GM04504 (cell line): ENCODE results near the gene PLEKHN1.
"Not testable (repeated sequence)": the region's sequence is repeated elsewhere in the genome, so short reads cannot be mapped to it uniquely, and the experiment has no call there.

Experiments
- DNase-seq: peaks from one replicate; pipeline ENCODE4 v3.0.0-alpha.2; 2012; ENCODE audit warnings: low read depth

The PLEKHN1 gene

DNA sequence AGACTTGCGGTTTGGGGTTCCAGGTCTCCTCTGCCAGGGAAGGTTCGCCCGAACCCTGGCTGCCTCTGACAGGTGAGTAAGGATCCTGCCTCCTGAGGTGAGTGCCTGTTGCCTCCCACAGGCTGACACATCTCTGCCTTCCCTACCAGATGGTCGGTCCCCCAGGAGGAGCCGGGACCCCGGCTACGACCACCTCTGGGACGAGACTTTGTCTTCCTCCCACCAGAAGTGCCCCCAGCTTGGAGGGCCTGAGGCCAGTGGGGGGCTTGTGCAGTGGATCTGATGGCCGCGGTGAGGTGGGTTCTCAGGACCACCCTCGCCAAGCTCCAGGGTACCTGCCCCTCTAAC lies 8.0 kb downstream of the PLEKHN1 start:
- DNase-seq: no peak

DNA sequence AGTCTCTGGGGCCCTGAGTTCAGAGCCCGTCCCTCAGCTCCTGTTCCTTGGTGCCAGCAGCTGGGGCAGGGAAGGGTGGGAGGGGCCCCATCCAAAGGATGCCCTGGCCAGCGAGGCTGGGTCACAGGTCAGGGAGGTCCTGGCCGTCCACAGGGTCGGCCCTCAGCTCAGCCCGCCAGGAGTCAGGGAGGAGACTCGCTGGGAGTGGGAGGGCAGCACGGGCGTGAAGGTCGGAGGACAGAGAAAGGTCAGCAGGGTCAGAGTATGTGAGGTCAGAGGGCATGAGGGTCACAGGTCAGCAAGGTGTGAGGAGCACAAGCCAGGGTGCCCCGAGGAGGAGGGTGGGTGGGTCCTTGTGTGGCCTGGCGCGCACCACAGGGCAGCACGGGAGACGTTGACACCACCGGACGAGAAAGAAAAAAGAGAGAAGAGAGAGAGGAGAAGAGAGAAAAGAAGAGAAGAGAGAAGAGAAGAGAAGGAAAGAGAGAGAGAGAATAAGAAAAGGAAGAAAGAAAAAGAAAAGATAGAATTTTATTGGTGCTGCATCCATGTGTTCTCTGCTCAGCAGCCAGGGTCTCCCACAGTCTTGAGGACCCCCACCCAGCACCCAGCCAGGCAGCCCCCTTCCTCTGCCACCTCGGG lies 8.5 kb downstream of the PLEKHN1 start:
- no peak for DNase-seq

DNA sequence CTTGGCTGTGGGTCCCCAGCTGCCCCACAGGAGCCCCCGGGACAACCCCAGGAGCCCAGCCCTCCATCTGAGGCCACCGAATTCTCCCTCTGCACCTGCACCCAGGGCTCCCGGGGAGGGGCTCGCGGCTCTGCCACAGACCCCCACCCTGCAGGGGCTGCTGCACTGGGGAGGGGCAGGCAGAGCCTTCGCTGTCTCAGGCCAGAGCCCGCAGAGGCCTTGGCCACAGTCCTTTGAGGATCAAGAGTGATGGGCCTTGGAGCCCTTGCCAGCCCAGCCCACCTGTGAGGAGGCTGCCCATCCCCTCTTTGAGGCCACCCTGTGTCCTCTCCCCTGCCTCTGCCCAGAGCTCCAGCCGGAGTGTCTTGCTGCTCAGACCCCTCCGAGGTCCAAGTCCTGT lies 9.1 kb downstream of the PLEKHN1 start:
- no peak for DNase-seq

DNA sequence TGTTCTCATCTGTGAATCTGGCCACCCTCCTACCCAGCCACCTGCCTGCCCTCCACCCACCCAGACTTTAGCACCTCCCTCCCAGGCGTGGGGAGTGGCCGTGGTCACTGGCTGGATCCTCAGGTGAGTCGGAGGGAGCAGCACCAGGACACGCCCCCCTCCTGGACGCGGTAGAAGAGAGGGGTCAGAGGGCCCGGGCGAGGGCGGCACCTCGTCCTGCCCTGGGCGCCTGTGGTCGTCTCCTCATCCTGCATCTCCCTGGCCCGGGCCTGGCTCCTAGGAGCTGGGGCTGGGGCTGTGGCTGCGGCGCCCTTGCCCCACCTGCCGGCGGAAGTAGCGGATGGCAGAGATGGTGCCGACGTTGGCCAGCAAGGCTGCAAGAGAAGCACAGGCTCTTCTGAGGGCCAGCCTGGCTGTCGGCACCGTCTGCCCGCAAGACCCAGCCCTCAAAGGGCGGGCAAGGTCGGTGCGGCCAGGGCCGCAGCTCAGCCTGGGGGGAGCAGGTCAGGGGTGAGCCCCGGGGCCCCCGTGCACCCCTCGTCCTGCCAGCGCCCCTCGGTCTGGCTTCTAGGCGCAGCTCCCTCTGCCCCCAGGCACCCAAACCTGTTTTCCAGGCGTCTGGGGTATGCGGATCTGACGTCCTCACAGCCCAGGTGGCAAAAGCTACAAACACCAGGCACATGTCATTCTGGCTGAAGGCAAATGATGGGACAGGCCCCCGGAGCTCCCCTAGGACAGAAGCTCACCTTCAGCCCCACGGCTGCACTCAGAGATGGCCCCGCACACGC lies 9.8 kb downstream of the PLEKHN1 start:
- no peak for DNase-seq

DNA sequence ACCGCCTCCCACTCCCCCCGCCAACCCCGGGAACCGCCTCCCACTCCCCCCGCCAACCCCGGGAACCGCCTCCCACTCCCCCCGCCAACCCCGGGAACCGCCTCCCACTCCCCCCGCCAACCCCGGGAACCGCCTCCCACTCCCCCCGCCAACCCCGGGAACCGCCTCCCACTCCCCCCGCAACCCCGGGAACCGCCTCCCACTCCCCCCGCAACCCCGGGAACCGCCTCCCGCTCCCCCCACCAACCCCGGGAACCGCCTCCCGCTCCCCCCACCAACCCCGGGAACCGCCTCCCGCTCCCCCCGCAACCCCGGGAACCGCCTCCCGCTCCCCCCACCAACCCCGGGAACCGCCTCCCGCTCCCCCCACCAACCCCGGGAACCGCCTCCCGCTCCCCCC lies 10.5 kb downstream of the PLEKHN1 start:
- DNase-seq: not testable (repeated sequence)

DNA sequence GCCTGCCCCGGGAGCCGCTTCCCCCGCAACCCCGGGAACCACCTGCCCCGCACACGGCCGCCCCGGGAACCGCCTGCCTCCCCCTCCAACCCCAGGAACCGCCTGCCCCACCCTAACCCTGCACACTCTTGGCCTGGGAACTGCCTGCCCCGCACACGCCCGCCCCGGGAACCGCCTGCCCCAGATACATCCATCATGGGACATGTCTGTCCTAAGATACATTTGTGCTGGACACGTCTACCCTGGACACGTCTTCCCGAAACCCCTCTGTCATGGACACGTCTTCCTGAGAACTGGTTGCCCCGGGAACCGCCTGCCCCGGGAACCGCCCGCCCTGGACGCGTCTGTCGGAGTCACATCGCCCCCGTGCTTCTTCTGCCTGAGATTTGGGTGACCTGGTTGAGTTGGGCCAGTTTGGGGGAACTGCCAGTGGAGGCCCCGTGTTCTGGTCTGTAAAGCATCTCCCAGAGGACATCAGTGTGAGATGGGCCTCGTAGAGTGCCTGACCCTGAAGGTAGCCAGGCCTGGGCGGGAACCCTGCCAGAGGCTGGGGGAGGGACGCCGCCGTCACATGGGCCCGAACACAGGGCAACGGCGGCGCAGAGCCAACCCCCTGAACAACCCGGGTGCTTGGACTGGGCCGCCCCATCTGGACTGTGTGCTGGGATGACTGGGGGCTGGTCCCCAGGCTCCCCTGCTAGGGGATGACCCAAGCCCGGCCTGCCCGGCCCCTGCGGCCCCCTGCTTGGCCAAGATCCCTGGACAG lies 12.0 kb downstream of the PLEKHN1 start:
- no peak for DNase-seq

DNA sequence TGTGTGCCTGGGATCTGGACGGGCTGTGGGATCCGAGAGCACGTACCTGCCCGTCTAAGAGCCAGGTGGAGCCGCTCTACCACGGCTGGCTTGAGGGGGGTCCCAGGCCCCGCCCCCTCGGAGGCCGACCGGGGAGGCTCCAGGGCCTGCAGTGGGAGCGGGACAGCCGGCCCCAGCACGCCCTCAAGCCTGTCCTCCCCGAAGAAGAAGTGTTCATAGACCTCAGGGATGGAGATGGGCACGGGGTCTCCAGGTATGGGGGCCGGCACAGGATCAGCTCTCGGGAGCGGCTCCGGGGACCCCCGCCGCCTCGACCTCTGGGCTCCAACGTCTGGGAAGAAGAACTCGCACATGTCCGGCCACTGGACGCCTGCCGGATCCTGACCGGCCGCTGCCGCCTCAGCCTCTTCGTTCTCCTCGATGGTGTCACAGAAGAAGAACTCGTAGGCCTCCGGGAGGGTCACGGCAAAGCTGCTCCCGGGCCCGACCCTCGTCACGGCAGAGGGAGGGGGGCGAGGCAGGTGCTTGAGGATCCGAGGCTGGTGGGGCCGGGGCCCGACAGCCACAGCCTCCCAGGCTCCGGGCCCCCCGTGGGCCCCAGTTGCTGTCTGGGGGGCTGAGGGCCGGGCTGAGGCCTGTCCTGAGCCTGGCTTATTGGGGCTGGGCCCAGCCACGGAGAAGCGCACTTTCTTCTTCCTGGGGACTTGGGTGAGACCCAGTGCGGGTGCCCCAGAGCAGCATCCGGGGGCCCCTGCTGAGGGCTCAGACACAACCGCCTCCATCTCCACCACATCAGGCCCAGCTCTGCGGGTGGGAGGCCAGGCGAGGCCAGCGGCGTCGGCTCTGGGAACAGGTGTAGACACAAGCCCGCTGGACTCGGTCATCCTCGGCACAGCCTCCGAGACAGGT lies 12.8 kb downstream of the PLEKHN1 start:
- DNase-seq: no peak

DNA sequence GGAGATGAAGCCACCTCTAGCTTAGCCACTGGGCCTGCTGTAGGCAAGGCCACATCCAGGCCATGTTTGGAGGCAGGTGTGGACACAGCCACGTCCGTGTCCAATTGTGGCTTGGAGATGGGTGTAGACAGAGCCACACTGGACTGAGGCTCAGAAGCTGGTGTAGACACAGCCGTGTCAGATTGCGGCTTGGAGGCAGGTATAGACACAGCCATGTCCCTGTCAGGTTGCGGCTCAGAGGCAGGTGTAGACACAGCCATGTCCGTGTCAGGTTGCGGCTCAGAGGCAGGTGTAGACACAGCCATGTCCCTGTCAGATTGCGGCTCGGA lies 13.4 kb downstream of the PLEKHN1 start:
- DNase-seq: no peak

DNA sequence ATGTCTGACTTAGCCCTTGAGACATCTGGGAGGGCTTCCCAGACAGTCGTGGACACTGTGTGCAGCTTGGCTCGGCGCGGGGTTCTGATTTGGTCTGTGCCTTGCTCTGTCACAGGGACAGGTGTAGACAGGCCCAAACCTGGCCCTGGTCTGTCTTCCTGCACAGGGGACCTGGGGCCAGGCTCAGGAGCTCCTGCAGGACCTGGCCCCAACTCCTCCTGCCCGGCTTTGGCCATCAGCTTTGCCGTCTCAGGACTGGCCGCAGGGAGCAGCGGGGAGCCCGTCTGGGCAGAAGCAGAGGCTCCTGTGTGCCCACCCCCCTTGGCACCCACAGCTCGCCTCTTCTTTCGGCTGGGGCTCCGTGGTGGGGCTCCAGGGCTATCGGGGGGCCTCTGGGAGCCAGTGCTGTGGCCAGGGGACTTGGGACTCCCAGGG lies 13.9 kb downstream of the PLEKHN1 start:
- no peak for DNase-seq

DNA sequence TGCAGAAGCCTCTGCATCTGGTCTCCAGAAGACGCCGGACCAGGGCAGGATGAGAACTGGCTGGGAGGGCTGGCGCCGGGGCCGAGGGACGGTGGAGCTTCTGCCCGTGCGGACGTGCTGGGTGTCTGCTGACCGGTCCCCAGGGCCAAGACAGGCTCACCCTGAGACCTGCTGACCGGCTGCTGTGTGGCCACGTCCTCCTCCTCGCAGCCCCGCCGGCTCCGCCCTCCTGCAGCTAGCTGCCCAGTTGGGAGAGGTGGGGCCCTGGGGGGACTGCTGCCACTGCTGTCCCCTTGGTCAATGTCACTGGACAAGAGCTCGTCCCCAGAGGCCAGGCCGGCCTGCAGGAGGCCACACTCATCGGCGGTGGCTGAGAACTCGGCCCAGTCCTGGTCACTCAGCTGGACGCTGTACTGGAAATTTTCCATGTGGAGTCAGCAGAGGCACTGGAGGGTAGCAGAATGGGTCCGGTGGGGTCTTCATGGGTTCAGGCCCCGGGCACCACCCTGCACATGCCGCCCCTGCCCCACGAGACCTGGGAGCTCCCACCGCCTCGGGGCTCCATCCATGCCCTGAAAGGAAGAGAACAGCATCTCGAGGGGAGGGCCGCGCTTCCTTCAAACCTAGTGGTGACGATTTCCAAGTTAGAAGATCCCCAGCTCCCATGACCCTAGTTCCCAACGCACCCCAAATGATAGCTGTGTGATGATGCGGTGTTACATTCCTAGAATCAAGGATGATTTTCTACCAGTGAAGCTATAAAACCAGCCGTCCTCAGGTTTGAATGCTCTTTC lies 14.5 kb downstream of the PLEKHN1 start:
- DNase-seq: no peak

DNA sequence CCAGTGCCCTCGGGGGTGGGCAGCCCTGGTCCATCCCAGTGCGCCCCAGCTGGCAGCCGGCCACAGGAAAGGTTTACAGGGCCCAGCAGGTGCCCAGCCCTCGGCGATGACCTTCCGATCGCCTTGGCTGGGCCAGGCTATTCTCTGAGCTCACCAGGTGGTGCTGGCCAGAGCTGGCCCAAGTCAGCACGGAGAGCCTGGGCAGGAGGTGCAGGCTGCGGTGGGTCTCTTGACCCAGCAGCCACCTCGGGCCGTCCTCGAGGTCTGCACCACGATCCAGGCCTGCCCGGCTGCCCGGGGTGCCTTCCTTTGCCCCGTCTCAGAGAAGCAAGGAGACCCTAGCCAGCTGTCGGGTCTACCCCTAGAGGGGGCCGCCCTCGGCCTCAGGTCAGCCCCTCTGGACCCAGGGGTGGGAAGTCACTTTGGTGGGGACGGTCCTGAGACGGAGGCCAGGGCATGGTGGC lies 15.2 kb downstream of the PLEKHN1 start:
- no peak for DNase-seq

DNA sequence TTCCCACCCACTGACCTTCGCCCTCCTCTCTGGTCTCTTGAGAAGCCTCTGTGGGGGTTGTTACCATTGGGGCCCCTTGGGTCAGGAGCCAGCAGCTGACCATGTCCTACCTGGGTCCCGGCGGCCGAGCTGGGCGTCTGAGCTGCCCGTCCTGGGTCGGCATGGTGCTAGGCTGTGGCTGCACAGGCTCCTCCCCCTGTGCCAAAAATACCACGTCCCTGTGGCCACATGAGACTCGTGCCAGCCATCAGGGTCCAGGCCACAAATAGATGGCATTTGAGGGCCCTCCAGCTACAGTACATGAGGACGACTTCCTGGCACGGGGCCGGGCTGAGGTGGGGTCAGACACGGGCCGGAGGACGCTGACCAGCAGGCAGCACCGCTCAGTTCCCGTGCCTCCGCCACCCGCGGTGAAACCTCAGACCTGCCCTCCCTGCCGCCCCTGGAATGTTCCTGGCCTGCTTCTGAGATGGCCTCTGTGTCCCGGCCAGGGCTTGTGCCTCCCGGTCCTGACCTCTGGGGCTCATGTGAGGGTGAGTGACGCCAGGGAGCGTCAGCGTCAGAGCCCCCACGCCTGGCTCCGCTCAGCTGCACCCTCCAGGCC lies 15.8 kb downstream of the PLEKHN1 start, which contains the start of gene PERM1:
PERM1 (minus strand) TSS at position 139 of the 604 bp plus-strand sequence. CDS start 1,064 bp downstream, outside the sequence.
- no peak for DNase-seq

DNA sequence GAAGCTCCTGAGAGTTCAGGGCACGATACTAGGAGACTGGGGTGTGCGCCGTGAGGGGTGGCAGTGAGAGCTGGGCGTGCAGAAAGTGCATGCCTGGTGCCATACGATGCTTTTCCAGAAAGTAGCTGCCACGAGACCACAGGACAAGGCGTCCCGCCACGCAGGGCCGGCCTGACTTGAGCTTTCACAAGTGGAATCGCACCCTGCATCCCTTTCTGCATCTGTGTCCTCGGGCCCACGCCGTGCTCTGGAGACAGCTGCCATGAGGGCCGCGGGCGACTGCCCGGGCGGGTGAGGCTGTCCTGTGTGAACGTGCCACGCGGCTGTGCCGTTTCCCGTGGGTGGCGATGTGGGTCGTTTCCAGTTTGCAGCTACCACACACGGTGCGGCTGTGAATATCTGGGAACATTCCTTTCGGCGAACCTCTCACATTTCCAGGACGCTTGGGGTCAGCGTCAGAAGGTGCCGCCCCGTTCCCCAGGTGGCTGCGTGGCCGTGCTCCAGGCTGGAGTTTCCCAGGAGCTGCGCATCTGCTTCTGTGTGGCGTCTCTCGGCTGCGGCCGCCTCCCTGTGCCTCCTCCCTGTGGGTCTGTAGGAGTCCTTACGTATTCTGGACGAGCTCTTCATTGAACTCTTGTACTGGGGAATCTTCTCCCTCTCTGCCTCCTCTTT lies 16.6 kb downstream of the PLEKHN1 start:
- DNase-seq: no peak

DNA sequence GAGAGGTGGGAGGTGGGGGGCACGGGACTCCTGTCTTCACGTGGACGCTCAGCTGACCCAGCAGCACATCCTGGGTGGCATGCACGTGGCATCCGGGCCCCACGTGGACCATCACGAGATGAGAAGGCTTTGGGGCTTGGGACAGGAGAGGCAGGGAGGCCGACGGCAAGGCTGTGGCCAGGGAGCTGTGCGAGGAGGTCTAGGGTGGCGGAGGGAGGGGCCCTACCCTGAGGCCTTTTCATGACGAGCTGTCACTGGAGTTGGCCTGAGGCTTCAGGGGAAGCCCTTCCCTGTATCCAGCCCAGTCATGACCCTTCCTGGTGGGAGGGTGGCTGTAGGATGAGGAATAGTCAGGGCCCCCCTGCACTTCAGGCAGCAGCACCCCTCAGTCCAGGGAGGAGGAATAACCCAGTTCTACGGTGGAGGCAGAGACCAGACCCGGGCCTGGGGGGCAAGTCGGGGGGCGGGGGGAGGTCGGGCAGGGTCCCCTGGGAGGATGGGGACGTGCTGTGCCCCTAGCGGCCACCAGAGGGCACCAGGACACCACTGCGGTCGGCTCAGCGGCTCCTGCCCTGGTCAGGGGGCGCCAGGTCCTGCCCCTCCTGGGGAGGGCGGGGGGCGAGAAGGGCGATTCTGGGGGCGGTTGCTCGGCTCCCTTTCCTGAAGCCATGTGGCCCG lies 17.7 kb downstream of the PLEKHN1 start:
- DNase-seq: no peak

DNA sequence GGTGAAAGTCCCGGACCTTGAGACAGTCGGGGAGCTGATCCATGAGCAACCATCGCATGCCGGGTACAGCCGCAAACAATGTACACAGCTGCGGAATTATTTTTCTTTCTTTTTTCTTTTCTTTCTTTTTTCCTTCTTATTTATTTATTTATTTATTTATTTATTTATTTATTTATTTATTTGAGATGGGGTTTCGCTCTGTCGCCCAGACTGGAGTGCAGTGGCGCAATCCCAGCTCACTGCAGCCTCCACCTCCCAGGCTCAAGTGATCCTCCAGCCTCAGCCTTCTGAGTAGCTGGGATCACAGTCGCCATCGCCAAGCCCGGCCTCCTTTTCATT lies 18.2 kb downstream of the PLEKHN1 start:
- DNase-seq: no peak

DNA sequence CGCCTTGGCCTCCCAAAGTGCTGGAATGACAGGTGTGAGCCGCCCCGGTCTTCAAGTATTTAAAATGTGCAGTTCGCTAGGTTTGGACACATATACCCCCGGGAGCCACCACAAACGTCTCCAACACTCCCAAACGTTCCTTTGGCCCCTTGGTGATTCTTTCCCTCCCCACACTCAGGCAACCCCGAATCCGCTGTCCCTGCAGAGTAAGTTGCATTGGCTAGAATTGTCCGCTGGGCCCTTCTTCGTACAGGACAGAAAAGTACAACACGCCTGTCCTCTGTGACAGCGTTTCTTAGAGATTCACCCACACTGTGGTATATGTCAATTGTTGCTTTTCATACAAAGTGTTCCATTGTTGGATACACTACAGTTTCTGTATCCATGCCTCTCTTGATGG lies 18.8 kb downstream of the PLEKHN1 start:
- no peak for DNase-seq

DNA sequence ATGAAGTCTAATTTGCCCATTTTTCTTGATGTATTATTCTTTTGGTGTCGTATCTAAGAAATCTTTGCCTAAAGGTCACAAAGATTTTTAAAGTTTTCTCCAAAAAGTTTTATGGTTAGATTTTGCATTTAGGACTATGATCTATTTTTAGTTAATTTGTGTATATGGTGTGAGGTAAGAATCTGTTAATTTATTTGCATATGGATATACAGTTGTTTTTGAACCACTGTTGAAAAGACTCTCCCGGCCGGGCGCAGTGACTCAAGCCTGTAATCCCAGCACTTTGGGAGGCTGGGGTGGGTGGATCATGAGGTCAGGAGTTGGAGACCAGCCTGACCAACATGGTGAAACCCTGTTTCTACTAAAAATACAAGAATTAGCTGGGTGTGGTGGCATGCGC lies 21.8 kb downstream of the PLEKHN1 start:
- not testable (repeated sequence) for DNase-seq

DNA sequence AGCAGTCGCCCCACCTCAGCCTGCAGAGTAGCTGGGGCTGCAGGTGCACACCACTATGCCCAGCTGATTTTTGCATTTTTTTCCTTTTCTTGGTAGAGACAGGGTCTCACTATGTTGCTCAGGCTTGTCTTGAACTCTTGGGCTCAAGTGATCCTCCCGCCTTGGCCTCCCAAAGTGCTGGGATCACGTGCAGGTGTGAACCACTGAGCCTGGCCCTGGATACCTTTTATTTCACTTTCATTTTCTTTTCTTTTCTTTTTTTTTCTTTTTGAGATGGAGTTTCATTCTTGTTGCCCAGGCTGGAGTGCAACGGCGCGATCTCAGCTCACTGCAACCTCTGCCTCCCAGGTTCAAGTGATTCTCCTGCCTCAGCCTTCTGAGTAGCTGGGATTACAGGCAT lies 25.0 kb downstream of the PLEKHN1 start:
- DNase-seq: not testable (repeated sequence)

DNA sequence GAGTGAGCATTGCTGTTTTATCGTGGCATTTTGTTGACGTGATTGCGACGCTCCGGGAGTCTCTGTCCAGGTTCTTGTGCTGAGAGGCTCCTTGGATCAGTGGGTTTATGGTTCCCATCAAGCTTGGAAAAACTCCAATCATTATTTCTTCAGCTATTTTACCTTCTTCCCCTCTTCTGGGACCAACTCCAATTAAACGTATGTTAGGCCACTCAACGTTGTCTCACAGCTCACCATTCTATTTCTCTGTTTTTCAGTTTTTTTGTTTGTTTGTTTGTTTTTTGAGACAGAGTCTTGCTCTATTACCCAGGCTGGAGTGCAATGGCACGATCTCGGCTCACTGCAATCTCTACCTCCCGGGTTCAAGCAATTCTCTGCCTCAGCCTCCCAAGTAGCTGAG lies 25.6 kb downstream of the PLEKHN1 start:
- DNase-seq: no peak

DNA sequence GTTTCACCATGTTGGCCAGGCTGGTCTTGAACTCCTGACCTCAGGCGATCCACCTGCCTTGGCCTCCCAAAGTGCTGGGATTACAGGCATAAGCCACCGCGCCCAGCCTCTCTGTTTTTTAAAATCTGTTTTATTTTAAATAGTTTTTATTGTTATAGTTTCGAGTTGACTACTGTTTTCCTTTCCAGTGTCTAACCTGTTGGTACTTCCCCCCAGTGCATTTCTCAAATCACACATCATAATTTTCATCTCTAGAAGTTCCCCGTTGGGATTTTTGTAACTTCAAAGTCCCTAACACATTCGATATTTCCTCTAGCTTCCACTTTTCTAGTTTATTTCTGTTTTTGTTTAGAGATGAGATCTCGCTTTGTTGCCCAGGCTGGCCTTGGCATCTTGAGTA lies 26.1 kb downstream of the PLEKHN1 start:
- no peak for DNase-seq
